Thyroid gland (tissue), 4 donors: ENCODE results near the gene PLXND1.

Experiments used
- CTCF ChIP-seq, 6 experiments: fragments of 200-600 bp in 3 of 6; fragments of 450-650 bp in 3 of 6; sonication (generic) in 3 of 6; IDR thresholded peaks; one replicate each; pipeline ENCODE4 v1.5.1; 2016 to 2019; ENCODE audit warnings: antibody characterized with exemption in 6 of 6, mild to moderate bottlenecking in 2 of 6, inconsistent platforms in 1 of 6, moderate library complexity in 1 of 6
- POLR2A ChIP-seq, 2 donors: fragments of 450-650 bp; IDR thresholded peaks; one replicate each; pipeline ENCODE4 v1.6.1; 2017; ENCODE audit warnings: antibody characterized with exemption in 2 of 2, mild to moderate bottlenecking in 2 of 2, moderate library complexity in 1 of 2

- TF ChIP-seq CTCF (IDR thresholded peaks at IDR 0.05) = no peak
- no peak for TF ChIP-seq POLR2A (IDR thresholded peaks at IDR 0.05)
These were observed 70.2 kb downstream of the PLXND1 start for GRCh38 chr3:129536374-129536667.
